ENCODE results near the gene KPNA3. TPM values are rescaled to one million over a fixed set of nuclear protein-coding genes. Genes with fewer than 3 reads are reported as not detected.

The KPNA3 gene
- total and polyA plus RNA-seq, 2 donors (not counting 3 experiments of a cell fraction or from before 2014, with no cell fraction given), result 19.6 to 60.4 TPM

DNA sequence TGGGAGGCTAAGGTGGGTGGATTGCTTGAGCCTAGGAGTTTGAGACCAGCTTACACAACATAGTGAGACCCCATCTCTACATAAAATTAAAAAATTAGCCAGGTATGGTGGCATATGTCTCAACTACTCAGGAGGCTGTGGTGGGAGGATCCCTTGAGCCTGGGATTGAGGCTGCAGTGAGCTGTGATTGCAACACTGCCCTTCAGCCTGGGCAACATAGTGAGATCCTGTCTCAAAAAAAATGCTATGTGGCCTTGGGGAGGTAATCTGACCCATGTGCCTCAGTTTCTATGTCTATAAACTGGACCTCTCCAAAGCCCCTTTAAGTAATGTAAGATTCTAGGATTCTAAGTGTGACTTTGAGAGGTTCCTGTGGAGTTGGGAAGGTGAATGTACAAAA, 139.0 kb downstream of the KPNA3 start:
- no peaks in the 10 kb centered on the region for H3K36me3 ChIP-seq (ENCODE audit: control insufficient read depth in 2 of 2, extremely low read depth in 1 of 2, insufficient read depth in 2 of 2, low read length in 2 of 2)
- H4K20me1 ChIP-seq (replicated peaks; ENCODE audit: control insufficient read depth, extremely low read depth, insufficient read depth, low read length), result no peaks in the 10 kb centered on the region
- H2AFZ ChIP-seq (ENCODE audit: low read depth, low read length), result no peak overlapping the region
- H3K4me2 ChIP-seq (ENCODE audit: insufficient read depth, low read length), result no peak overlapping the region
- H3K9me1 ChIP-seq (replicated peaks; ENCODE audit: control insufficient read depth, extremely low read depth, insufficient read depth, low read length), result no peaks in the 10 kb centered on the region
- H3K4me1 ChIP-seq (ENCODE audit: control insufficient read depth, extremely low read depth, insufficient read depth, low read length), result peaks cover 12% of the 10 kb centered on the region
- BruUV-seq (replicated peaks), result no TSS peak
- H3K79me2 ChIP-seq (ENCODE audit: control insufficient read depth, insufficient read depth, low read length), result no peaks in the 10 kb centered on the region
- TF ChIP-seq MYC (IDR thresholded peaks at IDR 0.05; ENCODE audit: low read depth, low read length) (no peak), POLR2A (IDR thresholded peaks at IDR 0.05; ENCODE audit: low read depth, low read length) (no peak), GATA2 (IDR thresholded peaks at IDR 0.05; ENCODE audit: insufficient read depth, insufficient read length, low read depth, low read length) (no peak), EZH2 (IDR thresholded peaks at IDR 0.05; ENCODE audit: borderline replicate concordance, low read depth, low read length, severe bottlenecking) (no peak), JUN (IDR thresholded peaks at IDR 0.05; ENCODE audit: borderline replicate concordance, insufficient read depth, insufficient read length, low read depth) (no peak)
- TF ChIP-seq, protein P1, sequence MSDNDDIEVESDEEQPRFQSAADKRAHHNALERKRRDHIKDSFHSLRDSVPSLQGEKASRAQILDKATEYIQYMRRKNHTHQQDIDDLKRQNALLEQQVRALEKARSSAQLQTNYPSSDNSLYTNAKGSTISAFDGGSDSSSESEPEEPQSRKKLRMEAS (IDR thresholded peaks at IDR 0.05; ENCODE audit: insufficient read depth, insufficient read length), result no peak
- no peak overlapping the region for H3K4me3 ChIP-seq (replicated peaks in 1 of 3; ENCODE audit: insufficient read depth in 1 of 3, low read depth in 1 of 3, low read length in 3 of 3)
- ChIA-PET CTCF (interaction anchor here (1.3 to 1.6 kb wide), 3 partner anchors 12 to 1416 kb away, joined by 3 read pairs; partner anchors contain the start of gene EBPL), POLR2A (no interaction called here)
- no peaks in the 10 kb centered on the region for H3K9me3 ChIP-seq (replicated peaks; ENCODE audit: control insufficient read depth, insufficient read depth, low read length)
- no peak overlapping the region for H3K9ac ChIP-seq (replicated peaks; ENCODE audit: extremely low read depth, insufficient read depth, low read length)
- intact Hi-C loops (cut with micrococcal nuclease) (loop anchor here (5.0 kb wide), 1 partner anchor 139 kb away; the partner anchor contains the start of gene KPNA3), dilution Hi-C loops (cut with MboI; ENCODE audit: extremely low pct_ligation_motif_present, low sequenced_read_pairs) (no loop called here)
- FAIRE-seq (no peak), DNase-seq (ENCODE audit: low read depth, low spot score) (no peak)
- no peaks in the 10 kb centered on the region for H3K27me3 ChIP-seq (ENCODE audit: control insufficient read depth in 2 of 2, insufficient read depth in 2 of 2, low read length in 2 of 2)
- H3K27ac ChIP-seq (ENCODE audit: insufficient read depth, low read depth, low read length), result no peak overlapping the region
